Hepatocyte (in vitro differentiated cells): Measurements from ENCODE around the gene TTC27. TPM values are rescaled to one million over a fixed set of nuclear protein-coding genes. Genes with fewer than 3 reads are reported as not detected.

Experiments used
- DNase-seq: peaks from one replicate; pipeline ENCODE4 v3.0.0-alpha.2; 2016; ENCODE audit warnings: low spot score
- H2AFZ ChIP-seq: fragments of 200-600 bp; sonication (generic); 2 replicates; pipeline ENCODE4 v1.6.0; 2016; ENCODE audit warnings: antibody characterized with exemption, mild to moderate bottlenecking
- H3K27ac ChIP-seq: fragments of 200-600 bp; sonication (generic); 2 replicates; pipeline ENCODE4 v1.5.1; 2016; ENCODE audit warnings: mild to moderate bottlenecking
- H3K27me3 ChIP-seq: fragments of 200-600 bp; sonication (generic); 2 replicates; pipeline ENCODE4 v1.6.1; 2016
- H3K36me3 ChIP-seq: fragments of 200-600 bp; sonication (generic); replicated peaks from 2 replicates; pipeline ENCODE4 v1.5.1; 2016; ENCODE audit warnings: low read depth; ENCODE audit not compliant: insufficient read depth
- H3K4me1 ChIP-seq: fragments of 200-600 bp; sonication (generic); 2 replicates; pipeline ENCODE4 v1.5.1; 2016; ENCODE audit warnings: mild to moderate bottlenecking, moderate library complexity; ENCODE audit not compliant: insufficient read depth
- H3K4me2 ChIP-seq: fragments of 200-600 bp; sonication (generic); 2 replicates; pipeline ENCODE4 v1.6.0; 2016
- H3K4me3 ChIP-seq: fragments of 200-600 bp; sonication (generic); 2 replicates; pipeline ENCODE4 v1.5.1; 2016; ENCODE audit warnings: mild to moderate bottlenecking
- H3K79me2 ChIP-seq: fragments of 200-600 bp; sonication (generic); 2 replicates; pipeline ENCODE4 v1.6.0; 2017; ENCODE audit warnings: mild to moderate bottlenecking
- H3K9me2 ChIP-seq: fragments of 200-600 bp; sonication (generic); replicated peaks from 2 replicates; pipeline ENCODE4 v1.6.0; 2017; ENCODE audit warnings: mild to moderate bottlenecking; ENCODE audit not compliant: insufficient read depth
- H3K9me3 ChIP-seq: fragments of 200-600 bp; sonication (generic); 2 replicates; pipeline ENCODE4 v1.5.1; 2016; ENCODE audit warnings: low read depth, mild to moderate bottlenecking
- H4K20me1 ChIP-seq: fragments of 200-600 bp; sonication (generic); 2 replicates; pipeline ENCODE4 v1.6.0; 2016; ENCODE audit warnings: mild to moderate bottlenecking; ENCODE audit not compliant: insufficient read depth, poor library complexity, severe bottlenecking
- EZH2 ChIP-seq: fragments of 200-600 bp; sonication (generic); IDR thresholded peaks from 2 replicates; pipeline ENCODE4 v1.6.1; 2016; ENCODE audit warnings: antibody characterized with exemption, mild to moderate bottlenecking, borderline replicate concordance
- EZH2phosphoT487 ChIP-seq: fragments of 200-600 bp; sonication (generic); IDR thresholded peaks from one replicate; pipeline ENCODE4 v1.6.1; 2018; ENCODE audit warnings: antibody characterized with exemption, mild to moderate bottlenecking, low read depth, moderate library complexity; ENCODE audit not compliant: unreplicated experiment, severe bottlenecking
- WGBS: methylation state at CpG from one replicate; pipeline ENCODE4 v1.1.6; 2016; ENCODE audit warnings: low lambda C conversion rate; ENCODE audit errors: missing lambda C conversion rate; 5-methylcytosine and 5-hydroxymethylcytosine counted together
- polyA plus RNA-seq: library from polyadenylated mRNA; unstranded; fragments of >200 nt; fragmentation: Nextera tagmentation; extraction: Ambion mirVana; gene quantifications from 2 replicates; pipeline ENCODE4 v1.2.1, GENCODE V29; 2016
- total RNA-seq: library from RNA; depleted of rRNA; stranded (reverse); fragments of >200 nt; gene quantifications from 2 replicates; pipeline ENCODE4 v1.2.3, GENCODE V29; 2014
- TF ChIP-seq, protein P1 (sequence below): fragments of 200-600 bp; sonication (generic); IDR thresholded peaks from 2 replicates; pipeline ENCODE4 v1.5.1; 2016; ENCODE audit warnings: antibody characterized with exemption, mild to moderate bottlenecking; ENCODE audit not compliant: poor library complexity

The TTC27 gene
- total and polyA plus RNA-seq, 2 experiments from 2014 or later = 10.7 to 12.7 TPM

DNA sequence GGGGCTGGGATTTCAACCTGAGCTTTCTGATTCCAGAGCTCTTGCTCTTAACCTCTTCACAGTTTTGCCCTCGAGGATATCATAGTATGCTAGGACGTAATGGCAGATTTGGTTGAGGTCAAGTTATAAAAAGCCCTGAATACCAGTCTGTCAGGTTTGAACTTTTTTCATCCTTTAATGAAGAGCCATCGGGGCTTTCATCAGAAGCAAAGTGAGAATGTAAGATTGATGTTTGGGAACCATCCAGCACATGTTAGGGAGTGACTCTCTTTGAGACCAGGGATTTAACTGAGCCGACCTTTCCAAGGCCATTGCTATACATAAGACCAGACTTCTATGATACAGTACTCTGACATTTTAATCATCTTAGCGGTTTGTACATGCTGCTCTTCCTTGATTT, 142.5 kb downstream of the TTC27 start:
- H4K20me1 ChIP-seq = no peaks in the 10 kb centered on the region
- no peak overlapping the region for H3K4me2 ChIP-seq
- H3K4me3 ChIP-seq = no peak overlapping the region
- 81% methylated on average over 5 of the region's 5 CpGs for WGBS
- no peaks in the 10 kb centered on the region for H3K36me3 ChIP-seq
- H3K27me3 ChIP-seq = no peaks in the 10 kb centered on the region
- no peak overlapping the region for H3K27ac ChIP-seq
- H3K4me1 ChIP-seq = peaks cover 5% of the 10 kb centered on the region
- H3K9me3 ChIP-seq = no peaks in the 10 kb centered on the region
- H2AFZ ChIP-seq = no peak overlapping the region
- no peaks in the 10 kb centered on the region for H3K79me2 ChIP-seq
- no peaks in the 10 kb centered on the region for H3K9me2 ChIP-seq
- TF ChIP-seq, protein P1, sequence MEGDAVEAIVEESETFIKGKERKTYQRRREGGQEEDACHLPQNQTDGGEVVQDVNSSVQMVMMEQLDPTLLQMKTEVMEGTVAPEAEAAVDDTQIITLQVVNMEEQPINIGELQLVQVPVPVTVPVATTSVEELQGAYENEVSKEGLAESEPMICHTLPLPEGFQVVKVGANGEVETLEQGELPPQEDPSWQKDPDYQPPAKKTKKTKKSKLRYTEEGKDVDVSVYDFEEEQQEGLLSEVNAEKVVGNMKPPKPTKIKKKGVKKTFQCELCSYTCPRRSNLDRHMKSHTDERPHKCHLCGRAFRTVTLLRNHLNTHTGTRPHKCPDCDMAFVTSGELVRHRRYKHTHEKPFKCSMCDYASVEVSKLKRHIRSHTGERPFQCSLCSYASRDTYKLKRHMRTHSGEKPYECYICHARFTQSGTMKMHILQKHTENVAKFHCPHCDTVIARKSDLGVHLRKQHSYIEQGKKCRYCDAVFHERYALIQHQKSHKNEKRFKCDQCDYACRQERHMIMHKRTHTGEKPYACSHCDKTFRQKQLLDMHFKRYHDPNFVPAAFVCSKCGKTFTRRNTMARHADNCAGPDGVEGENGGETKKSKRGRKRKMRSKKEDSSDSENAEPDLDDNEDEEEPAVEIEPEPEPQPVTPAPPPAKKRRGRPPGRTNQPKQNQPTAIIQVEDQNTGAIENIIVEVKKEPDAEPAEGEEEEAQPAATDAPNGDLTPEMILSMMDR = no peak
- TF ChIP-seq EZH2 = no peak
- no peak for TF ChIP-seq EZH2phosphoT487
- no peak for DNase-seq

DNA sequence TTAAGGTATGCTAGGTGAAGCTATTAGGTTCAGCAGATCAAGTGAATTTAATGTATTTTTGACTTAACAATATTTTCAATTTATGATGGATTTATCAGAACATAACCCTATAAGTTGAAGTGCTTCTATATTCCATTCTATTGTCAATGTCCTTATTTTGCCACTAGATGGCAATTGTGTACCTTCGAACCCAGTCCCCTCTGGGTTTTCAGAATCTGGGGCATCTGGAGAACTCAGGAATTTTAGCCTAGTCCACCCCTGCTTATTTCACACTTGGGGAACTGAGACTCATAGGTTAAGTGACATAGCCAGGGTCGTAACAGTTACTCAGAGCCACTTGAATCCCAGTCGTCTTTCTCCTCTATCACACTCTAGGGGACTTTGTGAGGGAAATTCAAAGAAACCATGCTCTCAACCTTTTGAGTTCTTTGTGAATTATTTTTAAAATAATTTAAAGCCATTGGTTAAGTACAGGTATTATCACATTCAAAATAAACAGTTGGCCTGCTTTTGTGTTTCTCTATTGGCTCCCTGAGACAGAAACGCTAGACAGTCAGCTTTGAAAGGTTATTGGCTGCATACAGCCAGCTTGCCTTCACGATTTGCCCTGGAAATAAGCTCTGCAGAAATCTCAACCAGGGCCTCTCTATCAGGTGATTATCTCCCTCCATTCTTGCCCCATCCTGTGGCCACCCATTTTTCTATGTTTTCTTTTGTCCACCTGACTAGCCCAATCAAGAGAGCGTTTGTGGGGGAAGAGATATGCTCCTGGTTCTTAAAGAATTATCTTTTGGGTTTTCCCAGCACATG, 145.0 kb downstream of the TTC27 start:
- Histone ChIP-seq H3K79me2 (no peaks in the 10 kb centered on the region), H3K9me3 (no peaks in the 10 kb centered on the region), H3K36me3 (no peaks in the 10 kb centered on the region), H3K9me2 (no peaks in the 10 kb centered on the region), H3K4me2 (no peak overlapping the region), H3K4me1 (peaks cover 5% of the 10 kb centered on the region), H2AFZ (no peak overlapping the region), H4K20me1 (no peaks in the 10 kb centered on the region), H3K27ac (no peak overlapping the region), H3K27me3 (no peaks in the 10 kb centered on the region), H3K4me3 (no peak overlapping the region)
- 35% methylated on average over 6 of the region's 6 CpGs for WGBS
- TF ChIP-seq, protein P1 = peak; percentile 85
- TF ChIP-seq EZH2phosphoT487 (no peak), EZH2 (no peak)
- peak; percentile 52 for DNase-seq

DNA sequence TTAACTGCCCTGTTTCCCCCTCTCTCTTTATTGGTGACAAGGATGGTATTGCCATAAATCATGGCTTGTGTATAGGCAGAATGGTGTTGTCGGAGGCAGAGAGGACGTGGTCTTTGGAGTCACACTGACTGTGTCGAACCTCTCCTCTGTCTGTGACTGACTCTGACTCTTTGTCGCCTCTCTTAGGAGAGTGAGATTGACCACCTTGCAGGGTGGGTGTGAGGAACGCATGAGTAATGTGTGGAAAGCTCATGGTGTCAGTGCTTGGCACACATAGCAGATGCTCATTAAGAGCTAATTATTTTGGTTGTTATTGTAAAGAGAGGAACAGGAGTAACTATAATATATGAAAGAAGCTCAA, 145.6 kb downstream of the TTC27 start:
- H3K27me3 ChIP-seq = no peaks in the 10 kb centered on the region
- H3K4me3 ChIP-seq = no peak overlapping the region
- H4K20me1 ChIP-seq = no peaks in the 10 kb centered on the region
- H3K4me2 ChIP-seq = no peak overlapping the region
- WGBS = 84% methylated on average over 5 of the region's 5 CpGs
- no peak overlapping the region for H3K27ac ChIP-seq
- TF ChIP-seq, protein P1 = no peak
- no peak for TF ChIP-seq EZH2
- no peak for TF ChIP-seq EZH2phosphoT487
- no peaks in the 10 kb centered on the region for H3K36me3 ChIP-seq
- H3K79me2 ChIP-seq = no peaks in the 10 kb centered on the region
- no peaks in the 10 kb centered on the region for H3K9me3 ChIP-seq
- H3K9me2 ChIP-seq = no peaks in the 10 kb centered on the region
- H2AFZ ChIP-seq = no peak overlapping the region
- no peak for DNase-seq
- peaks cover 5% of the 10 kb centered on the region for H3K4me1 ChIP-seq
